GM08714 (cell line): ENCODE data around the gene TMEM19.
A peak's percentile ranks its signal among the peaks of the same experiment; 100 is the strongest.

ENCODE experiments used
- H3K4me3 ChIP-seq: fragments of 200-500 bp; sonication (Bioruptor generic); 2 replicates; pipeline ENCODE4 v1.5.1; 2014; ENCODE audit warnings: mild to moderate bottlenecking, low read length, inconsistent platforms
- ZNF274 ChIP-seq: IDR thresholded peaks from 2 replicates; pipeline ENCODE4 v1.6.1; 2012; ENCODE audit warnings: mild to moderate bottlenecking, low read depth, low read length

TMEM19 gene

DNA sequence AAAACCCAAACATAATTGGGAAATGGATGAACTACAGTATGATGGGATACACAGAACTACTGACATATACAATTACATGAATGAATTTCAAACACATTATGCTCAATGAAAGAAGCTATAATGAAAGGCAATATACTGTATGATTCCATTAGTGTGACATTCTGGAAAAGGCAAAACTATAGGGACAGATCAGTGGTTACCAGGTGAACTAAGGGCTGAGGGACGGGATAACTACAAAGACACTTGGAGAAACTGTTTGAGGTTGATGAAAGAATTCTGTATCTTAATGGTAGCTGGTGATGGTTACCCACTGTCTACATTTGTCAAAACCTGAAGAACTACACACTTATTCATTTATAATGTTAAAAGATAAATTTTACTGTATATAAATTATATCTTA is 30.0 kb upstream of the TMEM19 start:
- no peak overlapping the region for H3K4me3 ChIP-seq
- no peak for TF ChIP-seq ZNF274

DNA sequence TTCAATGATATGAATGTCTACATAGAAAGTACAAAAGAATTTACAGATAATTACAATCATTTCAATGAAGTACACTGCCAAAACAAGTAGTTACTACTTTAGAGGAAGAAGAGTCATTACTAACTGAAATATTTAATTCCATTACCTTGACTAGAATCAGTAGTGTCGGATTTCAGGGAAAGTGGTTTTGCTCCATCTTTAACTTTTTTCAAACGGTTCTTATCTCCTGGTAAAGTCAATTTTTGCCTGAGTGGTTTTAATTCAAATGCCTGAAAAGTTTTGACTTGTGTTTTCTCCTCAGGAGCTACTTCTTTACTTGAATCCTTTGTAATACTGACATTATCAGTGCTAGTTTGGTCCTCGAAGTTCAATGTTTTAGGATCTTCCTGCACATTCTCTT is 29.1 kb upstream of the TMEM19 start:
- no peak for TF ChIP-seq ZNF274
- H3K4me3 ChIP-seq: no peak overlapping the region

DNA sequence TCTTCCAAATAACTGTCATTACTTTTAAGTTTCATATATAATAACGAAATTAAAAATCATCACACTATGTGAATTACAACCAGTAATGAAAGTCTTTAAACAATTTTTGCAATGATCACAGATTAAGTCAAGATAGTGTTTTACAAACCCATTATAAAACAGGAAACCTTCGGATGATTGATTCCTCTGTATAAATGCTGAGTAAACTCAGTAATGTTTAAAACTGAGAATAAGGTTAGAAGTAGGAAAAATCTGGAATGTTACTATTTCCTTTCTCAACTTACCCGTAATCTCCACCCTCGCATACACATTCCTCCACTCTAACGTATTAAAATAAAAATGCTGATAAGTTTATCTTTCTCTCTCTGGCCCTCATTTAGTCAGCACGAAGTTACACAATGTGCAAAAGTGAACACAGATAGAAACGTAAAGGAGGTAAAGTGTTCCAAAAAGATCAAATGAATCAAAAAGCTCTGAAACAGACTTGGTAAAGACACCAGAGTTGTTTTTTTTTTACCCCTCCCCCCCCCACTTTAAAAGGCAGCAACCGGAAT is 23.8 kb upstream of the TMEM19 start:
- peak overlapping the region; percentile 84 for H3K4me3 ChIP-seq
- no peak for TF ChIP-seq ZNF274

- no peak for TF ChIP-seq ZNF274
- peak overlapping the region; percentile 84 for H3K4me3 ChIP-seq
These were observed 22.9 kb upstream of the TMEM19 start for GRCh38 chr12:71662849-71663560.

DNA sequence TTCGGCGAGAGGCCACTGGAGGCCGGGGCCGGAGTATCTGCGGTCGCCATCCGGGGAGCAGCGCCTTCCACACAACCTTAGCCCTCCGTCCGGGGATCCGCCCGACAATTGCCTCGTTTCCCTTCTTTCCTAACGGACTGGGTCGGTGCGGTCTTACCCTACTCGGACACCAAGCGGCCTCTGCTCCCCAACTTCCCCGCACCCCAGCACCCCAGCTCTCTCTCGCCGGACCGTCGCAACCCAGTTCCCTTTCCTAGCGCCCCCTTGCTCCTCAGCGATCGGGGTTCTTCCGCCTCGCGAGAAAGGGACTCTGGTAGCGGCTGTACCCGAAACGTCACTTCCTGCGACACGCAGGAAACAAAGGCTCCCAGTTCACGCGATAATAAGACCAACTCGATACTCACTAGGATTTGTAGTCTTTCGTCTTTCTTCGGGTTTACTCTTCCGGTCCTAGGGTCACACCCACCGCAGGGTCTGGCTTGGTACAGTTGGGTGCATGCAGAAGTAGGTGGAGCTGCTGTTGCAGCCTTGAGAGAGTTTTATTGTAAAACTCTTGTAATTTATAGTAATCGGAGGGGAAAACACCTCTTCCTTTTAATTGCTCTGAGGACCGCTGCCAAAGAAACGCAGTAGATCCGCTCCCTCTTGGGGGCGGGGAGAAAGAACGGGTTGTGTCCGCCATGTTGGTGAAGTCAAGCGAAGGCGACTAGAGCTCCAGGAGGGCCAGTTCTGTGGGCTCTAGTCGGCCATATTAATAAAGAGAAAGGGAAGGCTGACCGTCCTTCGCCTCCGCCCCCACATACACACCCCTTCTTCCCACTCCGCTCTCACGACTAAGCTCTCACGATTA is 22.1 kb upstream of the TMEM19 start, which contains the start of the genes THAP2 and ZFC3H1:
THAP2 (plus strand) TSS at position 741 of the 850 bp plus-strand sequence. CDS start 209 bp downstream, outside the sequence.
ZFC3H1 (minus strand) TSS at position 288 of the 850 bp plus-strand sequence; CDS start at position 50, 238 bp downstream.
- TF ChIP-seq ZNF274: no peak
- peak within 1 kb of the TSS; percentile 84 for H3K4me3 ChIP-seq

DNA sequence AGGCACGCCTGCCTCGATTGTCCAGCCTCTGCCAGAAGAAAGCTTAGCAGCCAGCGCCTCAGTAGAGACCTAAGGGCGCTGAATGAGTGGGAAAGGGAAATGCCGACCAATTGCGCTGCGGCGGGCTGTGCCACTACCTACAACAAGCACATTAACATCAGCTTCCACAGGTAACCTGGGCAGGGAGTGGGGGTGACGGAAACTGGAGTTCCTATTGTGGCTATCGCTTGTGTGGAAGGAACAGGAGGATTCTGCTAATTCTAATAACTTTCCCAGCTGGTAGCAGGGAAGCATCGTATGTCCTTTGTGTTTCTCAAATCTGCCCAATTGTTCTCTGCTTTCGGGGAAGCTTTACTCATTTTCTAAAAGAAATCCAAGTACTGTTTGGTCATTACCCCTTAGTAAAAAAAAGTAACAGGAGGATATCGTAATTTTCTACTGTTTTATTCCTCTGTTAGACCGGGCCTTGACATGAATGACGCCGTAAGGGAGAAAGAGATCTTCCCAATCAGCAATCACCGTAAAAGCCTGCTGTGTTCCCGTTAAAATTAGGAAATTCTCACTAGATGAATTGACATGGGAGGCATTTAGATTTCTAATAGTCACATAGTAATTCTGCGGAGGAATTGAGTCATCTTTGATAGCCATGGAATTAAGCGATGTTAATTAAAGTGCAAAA is 21.3 kb upstream of the TMEM19 start:
- no peak for TF ChIP-seq ZNF274
- H3K4me3 ChIP-seq: peak overlapping the region; percentile 84

GRCh38 chr12:71665090-71665463 is 20.8 kb upstream of the TMEM19 start:
- H3K4me3 ChIP-seq: peak overlapping the region; percentile 84; the same call in 1 of the 2 replicates
- TF ChIP-seq ZNF274: no peak

DNA sequence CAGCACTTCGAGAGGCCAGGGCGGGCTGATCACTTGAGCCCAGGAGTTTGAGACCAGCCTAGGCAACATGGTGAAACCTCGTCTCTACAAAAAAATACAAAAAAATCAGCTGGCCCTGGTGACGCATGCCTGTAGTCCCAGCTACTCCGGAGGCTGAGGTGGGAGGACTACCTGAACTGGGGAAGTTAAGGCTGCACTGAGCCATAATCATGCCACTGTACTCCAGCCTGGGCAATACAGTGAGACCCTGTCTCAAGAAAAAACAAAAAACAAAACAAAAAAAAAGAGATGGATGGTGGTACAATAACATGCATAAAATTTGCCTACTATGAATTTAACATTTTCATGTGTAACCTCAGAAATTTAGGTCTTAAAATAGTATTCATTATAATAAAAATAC is 19.6 kb upstream of the TMEM19 start:
- TF ChIP-seq ZNF274: no peak
- no peak overlapping the region for H3K4me3 ChIP-seq

DNA sequence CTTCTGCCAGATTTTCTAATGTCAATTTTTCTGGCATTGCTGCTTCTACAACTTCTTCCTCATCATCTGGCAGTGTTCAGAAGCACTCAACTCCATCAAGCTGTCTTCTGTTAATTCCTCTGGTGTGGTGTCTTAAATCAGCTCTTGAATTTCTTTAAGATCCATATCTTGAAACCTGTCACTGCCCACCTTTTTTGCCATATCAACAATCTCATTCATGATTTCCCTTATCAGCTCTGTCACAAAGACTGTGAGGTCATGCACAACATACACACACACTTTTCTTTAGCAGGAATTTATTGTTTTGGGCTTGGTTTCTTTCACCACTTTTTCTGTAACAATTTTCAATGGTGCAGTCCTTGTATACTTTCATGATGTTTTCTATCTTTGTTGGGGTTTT is 14.6 kb upstream of the TMEM19 start:
- no peak for TF ChIP-seq ZNF274
- no peak overlapping the region for H3K4me3 ChIP-seq

DNA sequence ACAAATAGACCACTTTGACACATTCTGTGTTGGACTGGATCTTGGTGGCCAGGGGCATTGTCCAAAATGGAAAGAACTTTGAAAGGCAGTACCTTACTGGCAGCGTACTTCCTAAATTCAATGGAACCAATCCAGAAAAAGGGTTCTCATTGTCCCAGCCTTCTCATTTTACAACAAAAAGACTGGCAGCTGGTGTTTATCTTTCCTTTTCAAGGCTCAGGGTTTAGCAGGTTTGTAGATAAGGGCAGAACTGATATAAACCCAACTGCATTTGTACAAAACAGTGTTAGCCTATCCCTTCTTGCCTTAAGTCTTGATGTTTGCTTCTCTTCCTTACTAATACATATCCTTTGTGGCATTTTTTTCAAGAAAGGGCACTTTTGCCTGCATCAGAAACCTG is 14.1 kb upstream of the TMEM19 start:
- TF ChIP-seq ZNF274: no peak
- no peak overlapping the region for H3K4me3 ChIP-seq

DNA sequence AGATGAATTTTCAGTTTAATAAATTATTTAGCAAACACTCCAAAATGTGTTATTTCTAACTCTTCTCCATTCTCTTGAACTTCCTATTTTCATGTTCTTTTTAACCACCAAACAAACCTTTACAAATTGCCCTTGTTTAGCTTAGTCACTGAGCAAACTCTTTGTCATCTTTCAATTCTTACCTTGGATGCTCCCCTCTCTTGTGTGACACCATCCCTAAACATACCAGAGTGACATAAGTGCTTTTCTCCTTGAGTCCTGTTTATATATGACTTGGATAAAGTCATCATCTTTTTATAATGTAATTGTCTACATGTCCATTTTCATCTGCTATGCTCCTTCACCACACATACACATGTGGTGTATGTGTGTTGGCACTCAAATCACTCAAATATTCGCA is 3.4 kb upstream of the TMEM19 start:
- H3K4me3 ChIP-seq: no peak overlapping the region
- no peak for TF ChIP-seq ZNF274

DNA sequence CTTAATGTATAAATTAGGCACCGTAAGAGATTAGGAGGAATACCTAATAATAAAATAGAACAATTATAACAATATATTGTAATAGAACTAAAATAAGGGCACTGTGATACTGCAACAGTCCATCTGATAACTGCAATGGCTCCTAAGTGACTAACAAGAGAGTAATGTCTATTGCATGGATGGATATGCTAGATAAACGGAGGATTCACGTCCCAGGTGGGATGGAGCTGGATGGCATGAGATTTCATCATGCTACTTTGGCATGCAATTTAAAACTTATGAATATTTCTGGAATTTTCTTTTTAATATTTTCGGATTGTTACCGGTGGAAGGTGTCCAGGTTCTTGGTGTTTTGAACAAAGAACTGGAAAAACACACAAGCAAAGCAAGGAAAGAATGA is 2.2 kb upstream of the TMEM19 start:
- TF ChIP-seq ZNF274: no peak
- no peak overlapping the region for H3K4me3 ChIP-seq

- no peak for TF ChIP-seq ZNF274
- no peak overlapping the region for H3K4me3 ChIP-seq
These were observed 1.8 kb upstream of the TMEM19 start for GRCh38 chr12:71684081-71684480.

GRCh38 chr12:71685312-71685906 is 473 bp upstream of the TMEM19 start:
- H3K4me3 ChIP-seq: peak overlapping the region; percentile 88
- no peak for TF ChIP-seq ZNF274
